NCI-H1048 (cell line): ENCODE measurements around the gene SCN7A.

Experiments
- DNase-seq: peaks from one replicate; lab custom pipeline; 2025; lab: John Stamatoyannopoulos, UW

Gene SCN7A

GRCh38 chr2:166404831-166405568, 89.0 kb downstream of the SCN7A start:
- no peak for DNase-seq

GRCh38 chr2:166394245-166394644, 99.8 kb downstream of the SCN7A start:
- DNase-seq: no peak

GRCh38 chr2:166393008-166393407, 101.0 kb downstream of the SCN7A start:
- DNase-seq: no peak

GRCh38 chr2:166388481-166389070, 105.5 kb downstream of the SCN7A start:
- no peak for DNase-seq

GRCh38 chr2:166385313-166385712, 108.7 kb downstream of the SCN7A start:
- DNase-seq: no peak

- DNase-seq: no peak
Observed at GRCh38 chr2:166384774-166385173, 109.3 kb downstream of the SCN7A start.

GRCh38 chr2:166382448-166382847, 111.6 kb downstream of the SCN7A start:
- no peak for DNase-seq

GRCh38 chr2:166380615-166381014, 113.4 kb downstream of the SCN7A start:
- no peak for DNase-seq

GRCh38 chr2:166376873-166377272, 117.2 kb downstream of the SCN7A start:
- DNase-seq: no peak

GRCh38 chr2:166376488-166376828, 117.6 kb downstream of the SCN7A start:
- no peak for DNase-seq

- DNase-seq: peak; percentile 79
Observed at GRCh38 chr2:166375736-166376487, 118.1 kb downstream of the SCN7A start, which contains the start of gene SCN9A. Gene SCN9A, minus strand, starts transcription at chr2:166375944. Its CDS starts 64,188 bp downstream, at chr2:166311756.

GRCh38 chr2:166375195-166375735, 118.8 kb downstream of the SCN7A start:
- DNase-seq: no peak

- no peak for DNase-seq
Observed at GRCh38 chr2:166373951-166374350, 120.1 kb downstream of the SCN7A start.

- no peak for DNase-seq
Observed at GRCh38 chr2:166373539-166373938, 120.5 kb downstream of the SCN7A start.

- DNase-seq: no peak
Observed at GRCh38 chr2:166373105-166373504, 120.9 kb downstream of the SCN7A start.

- no peak for DNase-seq
Observed at GRCh38 chr2:166372046-166372445, 122.0 kb downstream of the SCN7A start.

- DNase-seq: no peak
Observed at GRCh38 chr2:166365803-166366420, 128.1 kb downstream of the SCN7A start.

- DNase-seq: no peak
Observed at GRCh38 chr2:166365239-166365638, 128.8 kb downstream of the SCN7A start.

GRCh38 chr2:166364476-166365161, 129.4 kb downstream of the SCN7A start:
- DNase-seq: no peak

GRCh38 chr2:166361351-166362153, 132.5 kb downstream of the SCN7A start:
- DNase-seq: no peak

- no peak for DNase-seq
Observed at GRCh38 chr2:166360906-166361305, 133.1 kb downstream of the SCN7A start.
